Astrocyte of the cerebellum (primary cell): ENCODE results near the gene ZBTB22.

Source experiments
- DNase-seq: peaks from one replicate; pipeline ENCODE4 v3.0.0-alpha.2; 2011; ENCODE audit warnings: low read depth
- H3K4me3 ChIP-seq: 2 replicates; pipeline ENCODE4 v1.5.1; 2011; ENCODE audit warnings: mild to moderate bottlenecking, low read depth, low read length, moderate library complexity
- in situ Hi-C: cut with HindIII; loops from 2 replicates; pipeline ENCODE4 v1.10.0; 2017; ENCODE audit warnings: low sequenced_read_pairs
- TF ChIP-seq, protein P1 (sequence below): IDR thresholded peaks from 2 replicates; pipeline ENCODE4 v1.5.1; 2012; ENCODE audit warnings: low read length, low read depth, moderate library complexity, mild to moderate bottlenecking; ENCODE audit errors: missing control alignments

The ZBTB22 gene

GRCh38 chr6:33305052-33305451 lies 12.5 kb downstream of the ZBTB22 start:
- in situ Hi-C loops: no loop called here
- no peak for DNase-seq
- no peak overlapping the region for H3K4me3 ChIP-seq
- TF ChIP-seq, protein P1, sequence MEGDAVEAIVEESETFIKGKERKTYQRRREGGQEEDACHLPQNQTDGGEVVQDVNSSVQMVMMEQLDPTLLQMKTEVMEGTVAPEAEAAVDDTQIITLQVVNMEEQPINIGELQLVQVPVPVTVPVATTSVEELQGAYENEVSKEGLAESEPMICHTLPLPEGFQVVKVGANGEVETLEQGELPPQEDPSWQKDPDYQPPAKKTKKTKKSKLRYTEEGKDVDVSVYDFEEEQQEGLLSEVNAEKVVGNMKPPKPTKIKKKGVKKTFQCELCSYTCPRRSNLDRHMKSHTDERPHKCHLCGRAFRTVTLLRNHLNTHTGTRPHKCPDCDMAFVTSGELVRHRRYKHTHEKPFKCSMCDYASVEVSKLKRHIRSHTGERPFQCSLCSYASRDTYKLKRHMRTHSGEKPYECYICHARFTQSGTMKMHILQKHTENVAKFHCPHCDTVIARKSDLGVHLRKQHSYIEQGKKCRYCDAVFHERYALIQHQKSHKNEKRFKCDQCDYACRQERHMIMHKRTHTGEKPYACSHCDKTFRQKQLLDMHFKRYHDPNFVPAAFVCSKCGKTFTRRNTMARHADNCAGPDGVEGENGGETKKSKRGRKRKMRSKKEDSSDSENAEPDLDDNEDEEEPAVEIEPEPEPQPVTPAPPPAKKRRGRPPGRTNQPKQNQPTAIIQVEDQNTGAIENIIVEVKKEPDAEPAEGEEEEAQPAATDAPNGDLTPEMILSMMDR: no peak

- in situ Hi-C loops: no loop called here
- H3K4me3 ChIP-seq: no peak overlapping the region
- DNase-seq: no peak
- TF ChIP-seq, protein P1: no peak
These were observed 13.3 kb downstream of the ZBTB22 start for GRCh38 chr6:33304216-33304615.

GRCh38 chr6:33301877-33302276 lies 15.7 kb downstream of the ZBTB22 start:
- in situ Hi-C loops: no loop called here
- TF ChIP-seq, protein P1: no peak
- H3K4me3 ChIP-seq: no peak overlapping the region
- no peak for DNase-seq

- TF ChIP-seq, protein P1: peak; percentile 85
- DNase-seq: no peak
- in situ Hi-C loops: no loop called here
- H3K4me3 ChIP-seq: peak overlapping the region; percentile 73
These were observed 18.2 kb downstream of the ZBTB22 start for GRCh38 chr6:33299237-33299944.

DNA sequence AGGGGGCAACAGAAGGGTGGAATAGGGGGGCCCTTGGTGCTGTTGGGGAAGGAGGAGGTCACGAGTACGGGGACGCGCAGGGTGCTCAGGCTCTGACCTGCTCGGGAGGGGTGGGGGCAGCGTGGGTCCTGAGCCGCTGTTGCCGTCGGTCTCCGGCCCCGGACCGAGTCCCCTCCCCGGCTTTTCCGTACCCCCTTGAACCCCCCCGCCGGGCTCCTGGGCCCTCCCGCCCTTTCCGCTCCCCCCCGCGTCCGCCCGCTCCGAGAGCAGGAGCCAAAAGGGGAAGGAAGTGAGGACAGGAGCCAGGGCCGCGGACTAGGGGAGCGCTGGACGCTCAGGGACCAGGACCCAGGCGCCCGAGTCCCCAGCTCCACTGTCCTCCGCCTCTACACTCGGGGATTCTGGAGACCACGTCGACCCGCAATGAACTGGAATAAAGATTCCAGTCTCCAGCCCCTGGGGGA lies 18.7 kb downstream of the ZBTB22 start, which contains the start of gene RGL2:
TSS of gene RGL2 (minus strand) at position 170 of the 464 bp plus-strand sequence. CDS start 332 bp downstream, outside the sequence.
- in situ Hi-C loops: no loop called here
- H3K4me3 ChIP-seq: peak within 1 kb of the TSS; percentile 73
- no peak for DNase-seq
- TF ChIP-seq, protein P1: no peak

DNA sequence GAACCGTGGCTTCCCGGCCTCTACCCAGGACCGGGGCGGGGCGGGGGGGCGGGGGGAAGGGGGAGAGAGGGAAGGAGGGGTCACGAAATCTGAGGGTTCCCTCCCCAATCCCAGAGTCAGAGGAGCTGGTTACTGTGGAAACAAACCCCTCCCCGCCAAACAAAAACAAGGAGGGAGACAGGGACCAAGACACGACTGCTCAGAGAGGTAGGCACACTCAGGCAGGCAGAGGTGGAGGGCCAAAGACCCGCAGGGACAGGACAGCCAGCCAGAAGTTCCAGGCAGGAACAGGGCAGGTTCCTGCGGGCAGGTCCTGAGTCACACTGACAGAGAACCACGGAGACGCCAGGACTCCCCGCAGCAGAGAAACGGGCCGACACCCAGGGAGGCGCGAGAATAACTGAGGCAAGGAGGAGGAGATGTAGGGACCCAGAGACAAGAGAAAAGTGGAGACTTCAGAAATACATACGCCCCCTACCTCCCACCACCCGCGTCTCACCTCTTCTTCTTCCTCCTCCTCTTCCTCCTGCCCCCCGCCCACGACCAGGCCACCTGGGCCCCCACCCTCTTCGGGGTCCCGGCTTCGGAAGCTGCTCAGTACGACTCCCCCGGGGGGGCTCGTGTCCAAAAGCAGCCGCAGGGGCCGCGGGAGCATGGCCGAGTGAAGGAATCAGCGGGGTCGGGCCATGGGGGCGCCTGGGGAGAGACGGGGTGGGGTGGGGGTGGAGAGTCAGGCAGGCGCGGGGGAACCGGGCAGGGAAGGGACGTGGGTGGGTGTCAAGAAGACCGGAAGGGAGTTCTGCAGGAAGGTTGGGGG lies 19.4 kb downstream of the ZBTB22 start:
- TF ChIP-seq, protein P1: no peak
- in situ Hi-C loops: no loop called here
- H3K4me3 ChIP-seq: peak overlapping the region; percentile 73
- no peak for DNase-seq
